ENCODE data around the gene NPNT.

The NPNT gene

GRCh38 chr4:105996845-105997244 is 101.6 kb downstream of the NPNT start:
- no peak overlapping the region for H3K4me3 ChIP-seq (ENCODE audit: low read depth, low read length)
- TF ChIP-seq CTCF (IDR thresholded peaks at IDR 0.05; ENCODE audit: low read depth, low read length): no peak

- no peak overlapping the region for H3K4me3 ChIP-seq (ENCODE audit: low read depth, low read length)
- TF ChIP-seq CTCF (IDR thresholded peaks at IDR 0.05; ENCODE audit: low read depth, low read length): no peak
These were observed 103.1 kb downstream of the NPNT start for GRCh38 chr4:105998171-105999063.

GRCh38 chr4:106002994-106003393 is 107.7 kb downstream of the NPNT start:
- no peak for TF ChIP-seq CTCF (IDR thresholded peaks at IDR 0.05; ENCODE audit: low read depth, low read length)
- no peak overlapping the region for H3K4me3 ChIP-seq (ENCODE audit: low read depth, low read length)

GRCh38 chr4:106010761-106011160 is 115.5 kb downstream of the NPNT start:
- no peak overlapping the region for H3K4me3 ChIP-seq (ENCODE audit: low read depth, low read length)
- TF ChIP-seq CTCF (IDR thresholded peaks at IDR 0.05; ENCODE audit: low read depth, low read length): no peak

- no peak for TF ChIP-seq CTCF (IDR thresholded peaks at IDR 0.05; ENCODE audit: low read depth, low read length)
- H3K4me3 ChIP-seq (ENCODE audit: low read depth, low read length): no peak overlapping the region
These were observed 116.1 kb downstream of the NPNT start for GRCh38 chr4:106011387-106011786.

- no peak for TF ChIP-seq CTCF (IDR thresholded peaks at IDR 0.05; ENCODE audit: low read depth, low read length)
- H3K4me3 ChIP-seq (ENCODE audit: low read depth, low read length): no peak overlapping the region
These were observed 122.7 kb downstream of the NPNT start for GRCh38 chr4:106017975-106018374.

GRCh38 chr4:106019771-106020170 is 124.5 kb downstream of the NPNT start:
- TF ChIP-seq CTCF (IDR thresholded peaks at IDR 0.05; ENCODE audit: low read depth, low read length): no peak

More at GRCh38 chr4:106019771-106020170, 124.5 kb downstream of the NPNT start:
- H3K4me3 ChIP-seq (ENCODE audit: low read depth, low read length): no peak overlapping the region
